Choroid plexus epithelial cell (primary cell): ENCODE data around the gene SPAG7.

Source experiments
- DNase-seq: peaks from one replicate; pipeline ENCODE4 v3.0.0-alpha.2; 2010; ENCODE audit warnings: low read depth
- H3K4me3 ChIP-seq: 2 replicates; pipeline ENCODE4 v1.5.1; 2011; ENCODE audit warnings: low read depth, mild to moderate bottlenecking, control low read depth, low read length, moderate library complexity
- TF ChIP-seq, protein P1 (sequence below): conservative IDR thresholded peaks from 2 replicates; pipeline ENCODE4 v1.5.1; 2011; ENCODE audit warnings: low read depth, mild to moderate bottlenecking, control low read depth, inconsistent platforms, low read length, moderate library complexity

Gene SPAG7

DNA sequence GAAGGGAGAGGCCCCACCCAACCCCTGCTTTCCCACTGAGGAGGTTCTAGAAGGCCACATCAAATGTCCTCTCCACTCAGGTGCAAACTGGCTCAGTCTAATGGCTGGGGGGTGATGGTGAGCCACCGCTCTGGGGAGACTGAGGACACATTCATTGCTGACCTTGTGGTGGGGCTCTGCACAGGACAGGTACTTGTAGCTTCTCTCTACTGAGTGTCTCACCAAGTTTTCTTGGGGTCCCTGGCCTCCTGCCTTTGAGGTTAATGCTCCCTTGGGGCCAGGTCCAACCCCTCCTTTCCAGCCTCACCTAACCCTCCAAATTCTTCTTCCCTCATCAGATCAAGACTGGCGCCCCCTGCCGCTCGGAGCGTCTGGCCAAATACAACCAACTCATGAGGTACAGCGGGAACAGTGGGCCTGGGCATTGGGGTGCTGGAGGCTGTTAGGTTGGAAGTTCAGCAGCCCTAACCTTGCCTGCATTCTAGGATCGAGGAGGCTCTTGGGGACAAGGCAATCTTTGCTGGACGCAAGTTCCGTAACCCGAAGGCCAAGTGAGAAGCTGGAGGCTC is 11.0 kb downstream of the SPAG7 start:
- no peak for DNase-seq
- TF ChIP-seq, protein P1, sequence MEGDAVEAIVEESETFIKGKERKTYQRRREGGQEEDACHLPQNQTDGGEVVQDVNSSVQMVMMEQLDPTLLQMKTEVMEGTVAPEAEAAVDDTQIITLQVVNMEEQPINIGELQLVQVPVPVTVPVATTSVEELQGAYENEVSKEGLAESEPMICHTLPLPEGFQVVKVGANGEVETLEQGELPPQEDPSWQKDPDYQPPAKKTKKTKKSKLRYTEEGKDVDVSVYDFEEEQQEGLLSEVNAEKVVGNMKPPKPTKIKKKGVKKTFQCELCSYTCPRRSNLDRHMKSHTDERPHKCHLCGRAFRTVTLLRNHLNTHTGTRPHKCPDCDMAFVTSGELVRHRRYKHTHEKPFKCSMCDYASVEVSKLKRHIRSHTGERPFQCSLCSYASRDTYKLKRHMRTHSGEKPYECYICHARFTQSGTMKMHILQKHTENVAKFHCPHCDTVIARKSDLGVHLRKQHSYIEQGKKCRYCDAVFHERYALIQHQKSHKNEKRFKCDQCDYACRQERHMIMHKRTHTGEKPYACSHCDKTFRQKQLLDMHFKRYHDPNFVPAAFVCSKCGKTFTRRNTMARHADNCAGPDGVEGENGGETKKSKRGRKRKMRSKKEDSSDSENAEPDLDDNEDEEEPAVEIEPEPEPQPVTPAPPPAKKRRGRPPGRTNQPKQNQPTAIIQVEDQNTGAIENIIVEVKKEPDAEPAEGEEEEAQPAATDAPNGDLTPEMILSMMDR = peak; percentile 45
- no peak overlapping the region for H3K4me3 ChIP-seq

DNA sequence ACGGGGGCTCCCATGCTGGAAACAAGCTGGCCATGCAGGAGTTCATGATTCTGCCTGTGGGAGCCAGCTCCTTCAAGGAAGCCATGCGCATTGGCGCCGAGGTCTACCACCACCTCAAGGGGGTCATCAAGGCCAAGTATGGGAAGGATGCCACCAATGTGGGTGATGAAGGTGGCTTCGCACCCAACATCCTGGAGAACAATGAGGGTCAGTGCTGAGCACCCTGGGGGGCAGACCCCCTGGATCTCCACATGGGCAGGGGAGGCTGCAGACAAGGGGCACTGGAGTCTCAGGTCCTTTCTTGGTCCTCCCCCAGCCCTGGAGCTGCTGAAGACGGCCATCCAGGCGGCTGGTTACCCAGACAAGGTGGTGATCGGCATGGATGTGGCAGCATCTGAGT is 12.5 kb downstream of the SPAG7 start:
- TF ChIP-seq, protein P1 = no peak
- DNase-seq = no peak
- no peak overlapping the region for H3K4me3 ChIP-seq

DNA sequence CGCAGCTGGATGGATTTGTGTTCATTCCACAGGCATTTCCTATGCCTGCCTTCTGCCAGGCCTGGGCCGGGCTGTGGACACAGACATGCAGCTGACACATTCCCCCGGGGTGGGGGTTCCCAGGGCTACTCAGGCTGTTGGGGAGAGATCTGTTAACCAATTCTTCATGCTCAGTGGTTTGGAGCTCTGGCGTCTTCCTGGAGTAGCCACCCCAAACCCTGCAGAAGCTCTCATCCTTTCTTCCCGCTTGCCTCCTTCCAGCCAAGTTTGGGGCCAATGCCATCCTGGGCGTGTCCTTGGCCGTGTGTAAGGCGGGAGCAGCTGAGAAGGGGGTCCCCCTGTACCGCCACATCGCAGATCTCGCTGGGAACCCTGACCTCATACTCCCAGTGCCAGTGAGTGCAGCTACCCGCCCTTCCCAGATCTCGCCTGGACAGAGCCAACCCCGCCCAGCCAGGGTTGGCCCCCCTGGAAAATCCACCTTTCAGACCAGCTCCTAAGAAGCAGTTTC is 14.1 kb downstream of the SPAG7 start:
- TF ChIP-seq, protein P1 = no peak
- peak; percentile 62 for DNase-seq
- H3K4me3 ChIP-seq = no peak overlapping the region

DNA sequence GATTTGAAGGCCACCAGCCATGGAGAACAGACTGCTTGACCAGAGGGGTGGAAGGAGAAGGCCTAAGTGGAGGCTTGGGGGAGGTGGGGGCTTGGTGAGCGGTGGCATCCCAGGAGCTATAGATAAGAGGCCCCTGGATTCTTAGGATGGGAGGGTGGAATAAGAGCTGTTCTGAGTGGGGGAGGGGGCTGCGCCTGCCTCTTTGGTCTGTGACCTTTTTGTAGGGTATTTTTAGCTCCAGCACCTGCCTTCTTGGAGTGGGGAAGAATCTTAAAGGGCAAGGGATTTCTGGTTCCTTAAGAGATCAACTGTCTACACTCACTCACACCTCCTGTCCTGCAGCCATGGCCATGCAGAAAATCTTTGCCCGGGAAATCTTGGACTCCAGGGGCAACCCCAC is 16.1 kb downstream of the SPAG7 start:
- DNase-seq = no peak
- no peak overlapping the region for H3K4me3 ChIP-seq
- TF ChIP-seq, protein P1 = no peak

DNA sequence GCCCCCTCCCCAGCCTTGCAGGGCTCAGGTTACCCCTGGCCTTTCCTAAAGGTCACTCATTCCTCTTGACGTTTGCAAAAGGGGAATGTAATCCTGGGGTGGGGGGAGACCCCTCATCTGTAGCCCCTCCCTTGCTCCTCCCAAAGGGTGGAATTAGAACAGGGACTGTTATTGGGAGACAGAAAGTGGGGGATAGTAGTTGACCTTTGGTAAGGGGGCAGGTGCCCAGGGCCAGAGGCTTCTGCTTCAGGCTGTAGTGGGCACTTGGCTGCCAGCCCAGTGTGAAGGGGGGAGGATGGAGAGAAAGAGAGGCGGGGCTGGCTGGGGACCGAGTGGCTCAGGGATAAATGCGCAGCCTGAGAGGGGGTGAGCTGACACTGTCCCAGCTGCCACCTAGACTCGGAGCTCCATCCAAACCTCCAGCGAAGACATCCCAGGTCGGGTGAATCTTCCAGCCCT is 16.8 kb downstream of the SPAG7 start, which contains the start of gene ENO3:
Gene ENO3 (plus strand): TSS at position 374 of the 459 bp plus-strand sequence. CDS start 711 bp downstream, outside the sequence.
- no peak for DNase-seq
- H3K4me3 ChIP-seq = peak within 1 kb of the TSS; percentile 45
- TF ChIP-seq, protein P1 = no peak

DNA sequence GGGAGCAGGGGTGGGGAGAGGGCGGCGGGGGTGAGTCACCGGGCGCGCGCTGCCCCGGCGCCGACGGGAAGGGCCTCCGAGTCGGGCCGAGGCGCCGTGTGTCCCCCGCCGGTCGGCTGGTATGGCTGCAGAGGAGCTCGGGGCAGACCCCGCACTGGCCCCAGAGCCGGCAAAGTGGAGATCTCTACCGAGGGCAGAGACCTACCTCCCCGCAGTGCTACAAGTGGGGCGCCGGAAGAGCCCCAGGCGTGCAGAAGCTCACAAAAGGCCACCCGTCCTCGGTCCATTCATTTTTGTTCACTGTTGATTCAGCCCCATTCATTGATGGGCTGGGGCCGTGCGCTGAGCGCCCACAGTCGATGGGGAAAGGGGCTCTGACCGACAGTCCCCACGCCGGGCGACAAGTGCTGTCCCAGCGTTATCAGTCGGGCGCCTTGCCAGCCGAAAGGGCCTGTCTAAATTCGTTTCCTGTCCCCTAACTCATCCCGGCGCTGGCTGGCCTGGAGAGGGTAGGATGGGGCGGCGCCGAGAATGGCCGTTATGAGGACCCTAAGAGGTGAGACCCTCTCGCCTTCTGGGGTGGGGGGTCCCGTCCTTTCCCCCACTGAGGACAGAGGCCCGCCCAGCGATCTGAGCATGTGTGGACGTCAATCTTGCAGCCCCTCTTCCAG is 17.4 kb downstream of the SPAG7 start:
- peak overlapping the region; percentile 45 for H3K4me3 ChIP-seq
- TF ChIP-seq, protein P1 = no peak
- no peak for DNase-seq
